Stimulated activated CD8-positive, alpha-beta memory T cell treated with anti-CD3 and anti-CD28 coated beads, Interleukin-7, amount 100 ng/mL, for 24 hours (primary cell): ENCODE measurements around the gene ADGRL3.

ENCODE experiments used
- DNase-seq: peaks from one replicate; pipeline ENCODE4 v3.0.0-alpha.2; 2020; ENCODE audit warnings: low read depth

The ADGRL3 gene

DNA sequence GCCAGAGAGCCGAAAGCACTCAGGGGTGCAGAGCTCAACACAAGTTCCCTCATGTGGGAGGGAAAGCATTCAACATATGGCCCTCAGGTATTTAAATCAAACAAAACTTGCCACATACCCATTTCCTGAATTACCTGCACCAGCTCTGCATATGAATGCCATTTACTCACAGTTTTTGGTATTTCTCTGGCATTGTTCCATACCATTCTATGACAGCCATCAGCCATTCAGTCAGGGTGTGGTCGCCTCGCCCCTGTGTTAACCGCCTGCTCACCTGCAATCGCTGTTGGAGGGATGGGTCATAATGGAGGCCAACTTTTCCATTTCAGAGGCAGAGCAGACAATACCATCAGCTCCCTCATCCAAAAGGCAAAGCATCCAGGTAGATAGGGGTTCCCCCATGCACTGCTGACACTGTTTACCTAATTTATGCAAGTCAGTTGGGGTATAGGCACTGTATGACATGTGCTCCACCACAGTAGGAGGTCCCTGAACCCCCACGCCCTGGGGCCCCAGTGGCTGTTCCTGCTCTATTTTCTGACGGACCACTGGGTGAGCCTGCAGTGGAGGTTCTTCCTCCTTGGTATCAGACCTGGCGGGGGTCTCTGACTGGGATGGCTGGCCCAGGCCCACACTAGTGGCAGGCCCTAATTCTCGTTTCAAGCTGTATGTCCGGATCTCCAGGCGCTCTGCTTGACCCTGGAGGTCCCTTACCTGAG is 227.1 kb downstream of the ADGRL3 start:
- no peak for DNase-seq

DNA sequence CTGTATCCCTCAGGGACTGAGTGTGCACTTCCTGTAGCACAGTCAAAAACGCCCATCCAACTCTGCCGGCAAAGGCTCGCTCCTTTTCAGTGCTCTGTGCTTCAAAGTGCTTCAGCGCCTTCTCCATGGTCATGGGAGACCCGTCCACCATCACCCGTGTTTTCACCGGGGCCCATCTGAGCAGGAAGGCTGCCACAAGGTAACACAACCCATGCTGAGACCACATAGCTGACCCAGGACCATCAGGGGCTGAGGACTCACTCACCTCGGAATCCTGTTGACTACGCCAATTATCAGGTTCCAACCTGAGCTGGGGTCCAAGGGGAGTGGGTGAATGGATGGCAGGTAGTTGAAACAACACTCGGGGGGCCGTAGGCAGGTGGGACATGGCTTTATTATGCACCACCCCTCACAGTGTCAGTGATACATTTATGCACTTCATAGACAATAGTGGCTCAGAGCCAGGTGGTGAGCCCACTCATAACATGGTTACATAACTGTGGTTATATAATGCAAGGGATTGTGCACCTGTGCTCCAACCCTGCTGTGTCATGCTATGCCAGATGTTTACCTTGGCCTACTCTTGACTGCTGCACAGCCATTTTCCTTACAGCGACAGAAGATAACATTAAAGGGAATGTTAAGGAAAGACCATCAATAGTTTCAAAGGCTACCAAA is 227.8 kb downstream of the ADGRL3 start:
- DNase-seq, result no peak

DNA sequence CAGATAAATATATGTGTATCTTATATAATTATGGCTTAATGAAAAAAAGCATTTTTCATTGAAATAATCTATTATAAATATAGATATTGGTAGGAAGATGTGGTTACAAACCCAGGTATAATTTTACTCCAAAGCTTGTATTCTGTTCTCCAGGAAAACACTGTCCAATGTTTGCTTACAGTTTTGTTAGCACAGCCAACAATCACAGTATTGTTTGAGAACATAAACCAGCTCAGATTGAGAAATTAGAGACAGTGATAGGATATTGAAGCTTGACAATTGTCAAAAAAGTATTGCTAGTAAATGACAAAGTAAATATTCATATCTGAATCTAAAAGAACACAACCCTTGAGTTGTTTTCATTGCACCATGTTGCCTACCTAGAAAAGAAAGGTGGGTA is 228.8 kb downstream of the ADGRL3 start:
- DNase-seq, result no peak

DNA sequence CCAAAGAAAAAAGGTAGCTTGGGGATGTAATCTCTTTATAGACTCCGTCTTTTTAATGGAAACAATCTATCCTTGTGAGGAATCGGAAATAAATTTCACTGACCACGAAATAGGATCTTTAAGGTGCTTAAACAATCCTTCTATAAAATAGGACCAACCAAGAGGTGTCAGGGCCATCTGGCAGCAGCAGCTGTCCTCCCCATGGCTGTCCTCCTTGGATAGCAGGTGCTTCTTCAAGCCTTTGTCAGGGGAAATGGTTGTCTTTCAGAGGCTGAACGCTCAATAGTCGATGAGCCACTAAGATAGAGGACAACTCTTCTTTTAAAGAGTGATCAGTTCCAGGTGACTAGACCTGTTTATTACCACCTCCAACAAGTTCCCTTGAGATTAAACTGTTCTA is 231.0 kb downstream of the ADGRL3 start:
- no peak for DNase-seq

DNA sequence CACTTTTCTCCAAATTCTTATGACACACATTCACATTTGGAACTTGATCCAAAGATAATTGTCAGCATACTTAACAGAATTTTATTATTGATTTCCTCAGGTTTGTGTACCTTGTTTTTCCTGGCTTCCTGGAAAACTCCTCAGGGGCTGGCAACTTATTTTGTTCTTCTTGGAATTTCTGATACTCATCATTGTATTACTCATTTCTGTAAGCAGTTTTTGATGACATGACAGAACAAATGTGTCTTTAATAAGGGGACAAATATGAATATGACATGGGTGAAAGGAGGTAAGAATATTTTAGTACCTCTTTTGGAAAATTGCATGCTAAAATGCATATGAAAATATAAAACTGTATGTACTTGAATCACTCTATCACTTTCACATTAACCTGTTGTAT is 237.8 kb downstream of the ADGRL3 start:
- DNase-seq, result no peak

DNA sequence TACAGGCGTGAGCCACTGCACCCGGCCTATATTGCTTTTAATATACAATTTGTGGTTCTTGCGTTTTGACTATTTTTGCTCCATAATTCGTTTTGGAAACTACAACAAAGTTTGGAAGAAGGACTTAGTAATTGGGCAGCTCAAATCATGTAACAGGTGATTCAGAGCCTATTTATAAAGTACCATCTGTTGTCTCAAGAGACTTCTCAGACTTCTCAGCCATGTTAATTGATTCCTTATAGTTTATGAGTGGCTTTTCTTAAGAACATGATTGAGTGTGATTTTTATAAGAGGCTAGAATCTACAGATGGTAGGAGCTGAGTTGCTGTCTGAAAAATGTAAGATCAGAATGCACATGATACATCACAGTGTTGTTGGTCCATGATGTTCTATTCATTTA is 240.2 kb downstream of the ADGRL3 start:
- no peak for DNase-seq

DNA sequence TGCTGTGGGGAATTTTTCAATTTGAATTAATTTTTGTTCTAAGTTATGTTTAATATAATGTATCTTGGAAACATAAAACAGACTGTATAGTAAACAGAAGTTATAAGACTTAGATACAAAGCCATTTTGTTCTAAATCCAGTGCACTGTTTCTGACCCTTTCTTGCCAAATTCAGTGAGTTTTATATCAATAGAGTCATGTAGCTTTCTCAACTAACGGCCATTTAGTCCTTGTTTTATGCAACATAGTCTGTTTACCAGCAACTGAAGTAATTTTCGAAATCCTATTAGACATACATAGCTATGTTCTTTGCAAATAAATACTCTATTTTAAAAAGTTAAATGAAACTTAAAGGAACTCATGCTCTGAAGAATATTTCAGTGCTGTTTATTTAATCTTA is 242.8 kb downstream of the ADGRL3 start:
- DNase-seq, result no peak

DNA sequence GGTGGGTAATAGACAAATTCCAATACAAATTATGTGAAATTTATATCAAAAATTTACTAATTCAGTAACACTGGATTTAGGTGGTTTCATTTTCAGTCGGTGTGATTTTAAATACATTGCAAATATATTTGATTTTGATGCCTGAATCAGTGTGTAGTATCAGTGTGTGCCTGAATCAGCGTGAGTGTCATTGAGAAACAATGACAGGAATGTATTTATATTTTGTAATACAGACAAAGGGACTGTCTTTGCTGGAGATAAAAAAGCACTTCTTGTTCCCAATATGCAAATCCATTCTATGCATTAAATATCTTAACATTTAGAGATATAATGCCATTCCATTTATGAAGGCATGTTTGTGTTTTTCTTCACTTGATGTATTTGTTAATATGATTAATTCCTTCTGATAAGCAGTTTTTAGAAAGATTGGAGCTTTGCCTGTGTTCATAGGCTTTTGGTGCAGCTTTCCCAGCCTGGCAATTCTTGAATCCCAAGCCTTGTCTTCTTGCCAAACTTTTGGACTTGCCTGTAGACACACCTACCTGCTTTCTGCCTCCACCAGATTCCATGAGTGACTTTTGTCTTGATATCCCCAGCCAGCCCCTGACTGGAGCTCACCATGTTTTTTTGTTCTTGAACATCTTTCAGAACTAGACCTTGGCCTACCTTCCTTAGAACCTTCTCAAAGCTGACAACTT is 243.8 kb downstream of the ADGRL3 start:
- DNase-seq, result no peak

DNA sequence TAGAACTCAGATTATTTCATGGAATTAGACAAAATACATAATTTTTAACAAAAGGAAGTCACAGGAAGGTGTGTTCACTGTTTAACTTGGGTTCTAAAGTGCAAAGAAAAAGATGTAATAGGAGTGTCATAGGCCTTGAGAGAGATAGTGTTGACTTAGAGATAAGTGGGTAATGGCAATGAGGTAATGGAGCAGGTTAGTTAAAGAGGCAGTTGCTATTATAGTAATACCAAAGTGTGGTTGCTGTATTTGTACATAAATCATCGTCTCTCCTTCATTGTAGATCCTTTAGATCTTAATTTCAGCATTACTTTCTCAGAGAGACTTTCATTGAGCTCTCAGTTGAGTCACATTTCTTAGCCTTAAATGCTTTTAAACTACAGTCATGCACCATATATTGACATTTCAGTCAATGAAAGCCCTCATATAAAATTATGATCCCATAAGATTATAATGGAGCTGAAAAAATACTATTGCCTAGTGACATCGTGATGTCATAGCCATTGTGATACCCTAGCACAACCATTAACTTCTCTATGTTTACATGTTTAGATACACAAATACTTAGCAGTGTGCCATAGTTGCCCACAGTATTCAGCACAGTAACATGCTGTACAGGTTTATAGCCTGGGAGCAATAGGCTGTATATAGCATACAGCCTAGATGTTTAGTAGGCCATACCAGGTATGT is 245.4 kb downstream of the ADGRL3 start:
- DNase-seq, result no peak

DNA sequence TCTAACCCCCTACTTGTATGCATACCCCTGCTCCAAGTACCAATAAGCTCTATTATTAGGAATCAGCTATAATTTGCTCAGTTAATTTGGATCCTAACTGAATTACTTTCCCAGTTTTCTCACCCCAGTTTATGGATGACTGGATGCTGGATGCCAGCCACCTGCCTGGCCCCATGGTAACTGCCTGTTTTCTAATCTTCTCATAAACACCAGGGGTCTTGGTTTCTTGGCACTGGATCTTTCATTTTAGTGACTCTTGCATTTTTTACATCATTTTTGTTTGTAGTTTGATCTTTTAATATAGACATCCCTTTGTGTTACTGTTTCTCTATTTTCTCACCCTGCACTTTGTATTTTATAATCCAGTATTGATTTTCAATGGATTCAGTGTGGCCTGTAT is 246.8 kb downstream of the ADGRL3 start:
- DNase-seq, result no peak

DNA sequence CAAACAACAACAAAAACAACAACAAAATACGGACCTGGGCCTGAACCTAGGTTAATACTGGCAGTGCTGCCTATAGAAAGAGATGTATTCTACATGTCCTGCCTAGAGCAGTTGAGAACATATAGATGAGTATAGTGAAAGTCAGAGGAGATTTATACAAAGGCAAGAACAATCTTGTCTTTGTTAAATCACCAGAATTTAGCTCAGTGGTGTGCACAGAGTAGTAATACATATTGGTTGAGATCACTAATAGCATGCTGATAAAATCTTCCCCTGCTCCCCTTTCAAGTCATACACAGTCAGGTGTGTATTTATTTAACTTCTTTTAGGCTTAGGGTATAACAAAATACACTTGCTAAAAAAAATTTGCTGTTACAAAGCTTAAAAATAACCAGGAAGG is 247.8 kb downstream of the ADGRL3 start:
- no peak for DNase-seq

DNA sequence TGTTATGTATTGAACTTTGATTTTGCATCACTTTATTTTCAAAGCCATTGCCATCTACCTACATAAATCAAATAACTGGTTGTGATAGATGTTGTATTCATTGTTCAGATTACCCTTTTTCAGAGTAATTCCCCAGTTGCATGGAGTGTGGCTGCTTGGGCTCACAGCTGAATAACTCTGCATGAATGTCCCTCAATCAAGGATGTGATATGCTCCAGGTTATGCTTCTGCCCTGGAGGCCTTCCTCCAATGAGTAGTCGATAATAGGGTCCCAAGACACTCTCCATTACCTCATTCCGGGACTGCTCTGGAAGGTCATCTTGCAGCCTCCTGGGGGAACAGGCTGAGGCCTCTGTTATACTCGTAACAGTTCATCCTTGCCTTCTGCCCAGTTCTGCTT is 251.8 kb downstream of the ADGRL3 start:
- no peak for DNase-seq

DNA sequence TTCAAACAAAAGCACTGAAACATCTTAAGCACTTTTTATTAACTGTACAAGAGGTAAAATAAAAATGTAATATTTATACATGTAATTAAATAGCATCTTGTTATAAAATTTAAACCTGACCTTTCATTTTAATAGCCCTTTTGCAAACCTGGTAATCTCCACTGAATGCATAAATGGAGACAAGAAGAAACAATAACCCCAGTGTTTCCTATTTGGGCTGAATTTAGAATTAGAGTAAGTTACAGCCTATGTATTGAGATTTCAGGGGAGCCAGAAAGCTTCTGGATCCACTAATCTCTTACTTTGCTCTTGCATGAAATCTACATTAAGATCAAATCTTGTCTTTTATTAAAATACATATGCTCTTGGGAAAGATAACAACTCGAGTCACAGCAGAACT is 261.8 kb downstream of the ADGRL3 start:
- no peak for DNase-seq

DNA sequence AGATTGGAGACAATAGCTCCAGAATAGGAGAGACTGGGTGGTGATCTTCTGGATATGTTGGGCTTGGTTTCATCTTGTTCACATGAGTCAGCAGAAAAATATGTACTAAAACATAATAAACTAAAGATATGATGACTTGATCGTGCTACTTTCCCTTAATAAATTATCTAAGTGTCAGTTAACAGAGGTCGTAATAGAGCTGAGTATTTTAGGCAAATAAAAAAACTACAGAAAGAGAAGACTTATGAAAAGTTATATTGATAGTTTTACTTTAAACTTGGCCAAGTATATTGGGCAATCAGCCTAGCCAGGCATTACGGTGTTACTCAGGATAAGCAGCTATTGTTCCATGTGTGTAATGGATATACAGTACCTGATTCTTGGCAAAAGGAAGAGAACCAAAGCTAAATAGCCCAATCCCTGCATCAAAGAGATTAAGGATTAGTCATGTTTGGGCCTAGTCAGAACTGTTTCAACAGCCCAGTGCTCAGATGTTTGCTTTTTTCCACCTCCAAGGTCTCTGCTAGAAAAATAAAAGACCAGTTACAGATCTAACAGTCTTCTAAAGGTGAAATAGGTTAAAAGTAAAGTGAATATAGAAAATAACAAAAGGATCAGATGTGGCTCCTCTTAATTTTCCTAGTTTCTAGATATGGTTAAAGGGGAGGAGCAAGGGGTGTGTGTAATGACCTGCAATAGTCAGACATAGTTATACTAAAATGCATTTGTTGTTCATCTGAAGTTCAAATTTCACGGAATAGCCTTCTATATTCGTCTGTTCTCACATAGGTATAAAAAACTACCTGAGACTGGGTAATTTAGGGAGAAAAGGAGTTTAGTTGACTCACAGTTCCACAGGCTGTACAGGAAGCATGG is 262.6 kb downstream of the ADGRL3 start:
- no peak for DNase-seq

DNA sequence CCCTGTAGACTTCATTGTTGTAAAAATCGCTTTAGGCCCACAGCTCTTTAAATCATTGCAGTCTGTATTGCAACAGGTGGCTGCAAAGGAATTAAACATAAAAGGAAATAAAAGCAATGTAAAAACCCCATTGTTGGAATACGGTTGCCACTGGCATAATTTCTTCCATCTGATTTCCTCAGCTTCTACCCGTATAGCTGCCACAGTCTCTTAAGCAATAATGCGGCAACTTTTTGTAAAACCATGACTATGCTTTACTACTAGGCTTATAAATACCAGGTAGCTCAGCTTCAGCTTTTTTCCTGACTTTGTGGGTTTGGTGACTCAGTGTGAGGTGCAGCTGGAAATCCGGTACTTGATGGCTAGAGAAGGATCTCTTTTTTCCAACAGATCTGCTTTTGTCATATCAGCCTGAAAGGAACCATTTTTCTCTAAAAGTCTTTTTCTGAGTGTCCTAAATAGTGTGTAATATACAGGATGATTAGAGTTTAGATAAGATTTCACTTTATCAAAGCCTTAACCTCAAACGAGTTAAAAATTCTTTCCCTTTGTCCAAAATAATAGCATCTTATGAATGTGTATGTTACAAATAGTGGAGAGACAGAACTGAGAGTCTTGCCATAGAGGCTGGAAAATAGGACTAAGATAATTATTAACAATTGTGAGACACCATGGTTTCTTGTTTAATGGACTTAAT is 268.0 kb downstream of the ADGRL3 start:
- DNase-seq, result no peak

DNA sequence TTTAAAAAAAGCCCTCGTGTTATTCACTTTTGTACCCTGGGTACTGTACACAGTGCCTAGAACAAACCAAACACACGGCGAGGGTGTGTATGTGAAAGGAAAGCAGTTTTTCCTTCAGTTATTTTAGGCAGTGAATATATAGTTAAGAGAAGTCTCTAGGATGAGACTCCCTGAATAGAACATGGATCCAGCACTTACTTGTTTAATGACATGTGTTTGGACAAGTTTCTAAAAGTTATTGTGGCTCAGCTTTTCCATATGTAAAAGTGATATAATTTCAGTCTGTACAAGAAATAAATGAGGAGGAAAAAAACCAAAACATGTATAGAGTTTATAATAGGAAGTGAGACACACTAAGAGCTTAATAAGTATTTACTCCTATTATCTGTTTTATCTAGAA is 273.2 kb downstream of the ADGRL3 start:
- no peak for DNase-seq

DNA sequence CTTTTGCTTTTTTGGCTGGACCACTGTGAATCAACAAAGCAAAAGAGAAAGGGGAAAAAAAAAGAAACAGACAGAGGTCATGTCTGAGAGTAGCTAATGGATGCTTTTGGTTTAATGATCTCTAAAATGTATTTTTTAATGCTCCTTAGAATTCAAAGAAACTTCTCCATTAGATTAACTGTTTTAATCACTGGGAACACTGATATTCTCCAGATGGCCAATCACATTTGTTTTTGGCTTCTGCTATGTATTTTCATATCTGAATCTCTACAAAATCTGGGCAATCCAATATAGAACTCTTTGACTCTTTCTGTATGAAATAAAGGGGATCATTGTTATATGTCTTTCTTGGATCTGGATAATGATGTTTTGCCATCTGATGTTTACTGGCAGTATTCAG is 278.2 kb downstream of the ADGRL3 start:
- DNase-seq, result no peak

DNA sequence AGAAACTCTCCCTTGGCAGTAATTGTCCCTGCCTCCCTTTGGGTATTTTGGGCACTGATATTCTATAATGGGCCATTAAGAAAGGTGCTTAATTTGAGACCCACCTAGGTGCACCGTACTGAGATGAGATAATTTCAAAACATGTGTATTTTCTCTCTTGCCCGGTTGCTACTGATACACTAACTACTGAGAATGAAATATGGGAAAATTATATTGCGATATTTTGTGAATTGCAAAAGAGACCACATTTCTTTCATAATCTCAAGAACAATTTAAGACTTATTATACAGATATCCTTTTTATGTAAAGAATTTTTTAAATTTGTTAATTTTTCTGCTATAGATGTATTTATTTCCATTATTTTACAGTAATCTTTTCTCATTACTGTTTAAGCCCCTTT is 284.9 kb downstream of the ADGRL3 start:
- DNase-seq, result no peak

DNA sequence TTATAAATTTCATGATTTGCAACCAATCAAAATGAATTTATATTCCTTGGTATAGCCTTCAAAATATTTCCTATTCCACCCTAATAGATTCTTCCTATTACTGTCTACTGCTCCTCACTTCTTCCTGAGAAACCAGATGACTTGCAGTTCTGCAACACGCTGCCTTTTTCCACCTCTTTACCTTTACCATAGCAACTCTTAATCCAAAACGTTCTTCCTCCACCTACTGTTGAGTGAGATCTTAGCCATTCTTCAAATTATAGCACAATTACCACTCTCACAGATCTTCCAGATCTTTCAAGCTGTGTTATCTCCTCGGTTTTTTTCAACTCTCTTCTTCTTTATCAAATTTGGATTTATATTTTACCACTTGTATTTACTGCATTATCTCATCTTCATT is 289.8 kb downstream of the ADGRL3 start:
- no peak for DNase-seq

DNA sequence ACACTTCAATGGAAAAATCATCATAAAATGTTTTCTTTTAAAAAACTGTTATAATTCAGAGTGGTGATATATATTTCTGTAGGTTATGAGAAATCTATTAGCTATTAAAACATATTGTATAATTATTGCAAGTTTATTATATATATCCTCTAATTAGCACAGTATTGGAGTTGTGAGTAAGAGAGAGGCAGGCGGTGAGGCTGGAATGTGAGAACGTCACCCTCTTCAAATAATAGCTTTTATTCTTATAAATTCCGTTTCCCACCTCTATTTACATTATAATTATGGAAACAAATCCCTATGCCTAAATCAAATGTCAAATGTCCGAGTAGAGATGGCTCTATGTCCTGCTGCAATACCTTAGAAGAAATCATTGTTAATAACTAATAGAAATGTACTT is 292.9 kb downstream of the ADGRL3 start:
- DNase-seq, result no peak

DNA sequence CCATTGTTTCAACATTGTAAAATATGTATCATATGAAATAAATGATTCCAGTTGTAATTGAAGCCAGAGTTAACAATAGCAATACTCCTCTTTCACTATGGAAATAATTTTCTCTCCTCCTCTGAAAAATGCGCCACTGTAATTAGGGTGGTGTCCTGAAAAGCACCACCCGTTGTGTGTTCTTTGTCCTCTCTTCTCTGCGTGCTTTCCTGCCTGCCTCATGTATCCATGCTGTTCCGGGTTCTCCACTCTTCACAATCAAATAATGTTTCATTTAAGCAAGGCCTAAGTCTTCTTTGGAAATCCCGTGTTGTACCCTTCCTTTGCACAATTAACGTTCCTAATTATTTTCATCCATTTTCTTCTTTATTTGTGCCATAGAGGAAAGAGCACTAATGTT is 293.3 kb downstream of the ADGRL3 start:
- DNase-seq, result no peak
